DMS79 treated with DMSO at 0.1 percent for 48 hours (cell line): ENCODE data around the gene ADORA2A.

Experiments used
- DNase-seq: peaks from one replicate; lab custom pipeline; 2025; lab: John Stamatoyannopoulos, UW

Gene ADORA2A

GRCh38 chr22:24418786-24419474 lies 8.5 kb upstream of the ADORA2A start:
- no peak for DNase-seq

- no peak for DNase-seq
These were observed 7.9 kb upstream of the ADORA2A start for GRCh38 chr22:24419475-24419850.

- no peak for DNase-seq
These were observed 7.1 kb upstream of the ADORA2A start for GRCh38 chr22:24420072-24420976.

- DNase-seq: no peak
These were observed 6.4 kb upstream of the ADORA2A start for GRCh38 chr22:24420977-24421343.

GRCh38 chr22:24421428-24421931 lies 5.9 kb upstream of the ADORA2A start:
- no peak for DNase-seq

GRCh38 chr22:24422102-24422665 lies 5.2 kb upstream of the ADORA2A start:
- DNase-seq: no peak

- no peak for DNase-seq
These were observed 3.8 kb upstream of the ADORA2A start for GRCh38 chr22:24423519-24424000.

- no peak for DNase-seq
These were observed 3.1 kb upstream of the ADORA2A start for GRCh38 chr22:24424001-24424900.

- DNase-seq: no peak
These were observed 2.3 kb upstream of the ADORA2A start for GRCh38 chr22:24424901-24425775.

GRCh38 chr22:24426436-24426835 lies 963 bp upstream of the ADORA2A start:
- no peak for DNase-seq

GRCh38 chr22:24426851-24427499 lies 424 bp upstream of the ADORA2A start:
- no peak for DNase-seq

- no peak for DNase-seq
These were observed 1.5 kb downstream of the ADORA2A start for GRCh38 chr22:24428751-24429410.

GRCh38 chr22:24429411-24430365 lies 2.3 kb downstream of the ADORA2A start:
- peak; percentile 9 for DNase-seq

- no peak for DNase-seq
These were observed 3.3 kb downstream of the ADORA2A start for GRCh38 chr22:24430431-24431308.

GRCh38 chr22:24431309-24432034 lies 4.1 kb downstream of the ADORA2A start:
- no peak for DNase-seq

- no peak for DNase-seq
These were observed 4.9 kb downstream of the ADORA2A start for GRCh38 chr22:24432059-24432853.
